GM21576 (cell line): ENCODE measurements around the gene PCCA.
"Not testable (repeated sequence)": the region's sequence is repeated elsewhere in the genome, so short reads cannot be mapped to it uniquely, and the experiment has no call there.

Source experiments
- ATAC-seq: cut with Tn5 transposase; IDR thresholded peaks from one replicate; pipeline ENCODE4 v1.9.1; 2021; ENCODE audit warnings: mild to moderate bottlenecking, moderate library complexity; ENCODE audit not compliant: unreplicated experiment

The PCCA gene

DNA sequence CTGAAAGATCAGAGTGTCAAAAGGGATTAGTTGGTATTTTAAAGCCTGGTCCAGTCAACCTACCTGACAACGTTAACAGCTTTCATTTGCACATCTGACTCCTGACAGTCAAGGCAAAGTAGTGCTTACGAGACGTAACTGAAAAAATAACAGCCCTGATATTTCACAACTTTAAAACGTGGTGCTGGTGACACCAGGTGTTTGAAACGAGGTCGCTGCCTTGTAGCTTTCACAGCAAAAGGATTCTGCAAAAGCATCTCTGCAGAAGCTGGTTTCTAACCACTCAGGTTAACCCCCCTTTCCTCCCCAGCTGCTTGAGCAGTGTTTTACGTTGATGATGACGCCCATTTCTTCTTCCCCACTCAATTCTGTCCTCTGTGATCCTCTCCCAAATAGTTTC is 476.4 kb downstream of the PCCA start:
- ATAC-seq = no peak

DNA sequence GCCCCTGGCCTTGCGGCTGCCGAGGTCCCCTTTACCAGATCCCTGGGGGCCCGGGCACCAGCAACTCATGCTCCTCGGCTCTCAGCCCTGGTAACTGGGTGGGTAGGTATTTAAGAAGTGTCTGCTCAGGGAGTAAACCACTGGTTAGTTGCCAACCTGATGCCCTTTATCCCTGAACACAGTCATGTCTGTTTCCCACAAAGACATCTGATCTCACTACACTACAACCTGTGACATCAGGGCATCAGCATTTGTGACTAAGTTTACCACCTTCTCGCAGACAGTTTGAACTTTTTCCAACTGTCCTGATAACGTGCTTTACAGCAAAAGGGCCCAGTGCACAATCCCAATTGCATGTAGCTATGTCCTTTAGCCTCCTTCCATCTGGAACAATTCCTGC is 477.6 kb downstream of the PCCA start:
- no peak for ATAC-seq

DNA sequence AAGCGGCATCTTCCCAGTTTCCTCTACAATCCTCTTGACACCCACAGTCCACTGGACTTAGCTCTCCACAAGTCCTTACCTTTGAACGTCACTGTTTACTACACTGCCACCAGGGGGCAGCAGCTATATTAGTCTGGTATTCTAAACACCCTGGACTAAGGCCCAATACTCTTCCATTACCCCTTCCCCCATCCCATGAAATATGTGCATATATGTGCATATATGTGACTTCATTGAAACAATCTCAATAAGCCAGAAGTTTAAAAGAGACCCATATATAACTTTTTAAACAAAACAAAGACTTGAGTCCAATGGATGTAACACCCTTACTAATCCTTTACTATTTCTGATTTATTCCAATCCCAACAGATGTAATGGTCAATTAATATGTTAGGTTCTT is 484.2 kb downstream of the PCCA start:
- peak; percentile 95 for ATAC-seq

DNA sequence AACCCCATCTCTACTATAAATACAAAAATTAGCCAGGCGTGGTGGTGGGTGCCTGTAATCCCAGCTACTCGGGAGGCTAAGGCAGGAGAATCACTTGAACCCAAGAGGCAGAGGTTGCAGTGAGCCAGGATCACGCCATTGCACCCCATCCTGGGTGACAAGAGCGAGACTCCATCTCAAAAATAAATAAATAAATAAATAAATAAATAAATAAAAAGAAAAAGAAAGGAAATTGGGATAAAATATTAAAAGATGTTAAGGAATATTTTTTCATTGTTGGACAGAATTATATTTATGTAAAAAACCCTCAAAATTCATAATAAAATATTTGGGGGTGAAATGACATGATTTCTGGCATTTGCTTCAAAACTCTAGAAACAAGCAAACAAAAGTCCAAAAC is 488.3 kb downstream of the PCCA start:
- ATAC-seq = not testable (repeated sequence)
